GM12891 (cell line): Measurements from ENCODE around the gene NSUN2.

ENCODE experiments used
- PAX5 ChIP-seq: IDR thresholded peaks from 2 replicates; pipeline ENCODE4 v1.6.1; 2011; ENCODE audit warnings: low read length, moderate library complexity, mild to moderate bottlenecking; ENCODE audit not compliant: insufficient read depth, severe bottlenecking
- POLR2A ChIP-seq: IDR thresholded peaks from 2 replicates; pipeline ENCODE4 v1.6.1; 2011; ENCODE audit warnings: low read depth, low read length, control low read depth
- POLR2AphosphoS5 ChIP-seq: IDR thresholded peaks from 2 replicates; pipeline ENCODE4 v1.6.1; 2011; ENCODE audit warnings: low read depth, low read length, control low read depth
- TAF1 ChIP-seq: IDR thresholded peaks from 2 replicates; pipeline ENCODE4 v1.6.1; 2011; ENCODE audit warnings: low read depth, low read length, control low read depth

DNA sequence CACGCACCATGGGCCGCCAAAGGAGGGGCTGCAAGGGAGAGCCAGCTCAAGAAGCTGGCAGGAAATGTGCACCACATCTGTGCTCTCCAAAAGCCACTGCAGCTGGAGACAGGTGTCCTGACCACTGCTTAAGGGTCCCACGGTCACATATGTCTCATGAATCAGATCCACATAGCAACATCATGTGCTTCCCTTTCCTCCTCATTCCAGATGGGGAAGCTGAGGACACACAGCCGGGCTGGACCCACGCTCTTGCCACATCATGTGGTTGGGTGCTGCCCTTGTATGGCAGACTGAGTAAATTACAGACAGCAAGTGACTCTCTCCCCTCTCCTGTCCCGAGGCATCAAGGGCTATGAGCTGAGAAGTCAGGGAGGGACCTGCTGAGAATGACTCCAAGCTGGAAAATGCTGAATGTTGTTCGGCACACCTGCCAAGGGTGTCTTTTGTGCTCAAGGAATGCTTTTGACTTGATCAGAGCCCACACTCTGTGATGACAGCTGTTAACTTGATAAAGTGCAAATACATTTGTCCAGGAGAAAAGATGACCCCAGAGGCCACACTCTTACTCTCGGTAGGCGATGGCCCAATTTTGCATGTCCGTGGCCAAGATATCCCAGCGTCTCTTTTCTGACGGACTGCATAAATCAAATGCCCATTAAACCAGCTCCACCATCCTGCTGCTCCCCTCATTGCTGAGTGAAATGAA, 58.2 kb downstream of the NSUN2 start:
- TF ChIP-seq POLR2A (no peak), POLR2AphosphoS5 (no peak), TAF1 (no peak), PAX5 (no peak)
